ENCODE measurements around the gene NFATC2IP. TPM values are rescaled to one million over a fixed set of nuclear protein-coding genes. Genes with fewer than 3 reads are reported as not detected.

NFATC2IP gene
- total and polyA plus RNA-seq, 2 experiments from 2014 or later = 17.3 to 19.7 TPM

GRCh38 chr16:29007730-29008593 is 57.2 kb downstream of the NFATC2IP start:
- TF ChIP-seq CTCF (IDR thresholded peaks at IDR 0.05; ENCODE audit: poor library complexity) = no peak
- no peak for TF ChIP-seq EZH2 (IDR thresholded peaks at IDR 0.05; ENCODE audit: borderline replicate concordance)
- TF ChIP-seq EZH2phosphoT487 (IDR thresholded peaks at IDR 0.05; ENCODE audit: low read depth, severe bottlenecking, unreplicated experiment) = no peak
- no peaks in the 10 kb centered on the region for H3K79me2 ChIP-seq
- 82% methylated on average over 10 of the region's 10 CpGs for WGBS (ENCODE audit: low lambda C conversion rate, missing lambda C conversion rate)
- no peak overlapping the region for H3K4me3 ChIP-seq
- no peak for DNase-seq (ENCODE audit: low spot score)
- no peaks in the 10 kb centered on the region for H4K20me1 ChIP-seq (ENCODE audit: insufficient read depth, poor library complexity, severe bottlenecking)
- H3K9me2 ChIP-seq (replicated peaks; ENCODE audit: insufficient read depth) = no peaks in the 10 kb centered on the region
- H3K4me2 ChIP-seq = no peak overlapping the region
- no peaks in the 10 kb centered on the region for H3K36me3 ChIP-seq (replicated peaks; ENCODE audit: insufficient read depth, low read depth)
- no peaks in the 10 kb centered on the region for H3K4me1 ChIP-seq (ENCODE audit: insufficient read depth)
- no peaks in the 10 kb centered on the region for H3K9me3 ChIP-seq (ENCODE audit: low read depth)
- H3K27ac ChIP-seq = no peak overlapping the region
- H3K27me3 ChIP-seq = no peaks in the 10 kb centered on the region
- H2AFZ ChIP-seq = no peak overlapping the region

GRCh38 chr16:29009050-29009837 is 58.5 kb downstream of the NFATC2IP start:
- no peak overlapping the region for H3K4me3 ChIP-seq
- H3K27me3 ChIP-seq = no peaks in the 10 kb centered on the region
- H3K36me3 ChIP-seq (replicated peaks; ENCODE audit: insufficient read depth, low read depth) = no peaks in the 10 kb centered on the region
- no peaks in the 10 kb centered on the region for H3K79me2 ChIP-seq
- no peak overlapping the region for H3K4me2 ChIP-seq
- H3K4me1 ChIP-seq (ENCODE audit: insufficient read depth) = no peaks in the 10 kb centered on the region
- H4K20me1 ChIP-seq (ENCODE audit: insufficient read depth, poor library complexity, severe bottlenecking) = no peaks in the 10 kb centered on the region
- H2AFZ ChIP-seq = no peak overlapping the region
- no peak overlapping the region for H3K27ac ChIP-seq
- H3K9me3 ChIP-seq (ENCODE audit: low read depth) = no peaks in the 10 kb centered on the region
- no peak for DNase-seq (ENCODE audit: low spot score)
- no peak for TF ChIP-seq CTCF (IDR thresholded peaks at IDR 0.05; ENCODE audit: poor library complexity)
- TF ChIP-seq EZH2phosphoT487 (IDR thresholded peaks at IDR 0.05; ENCODE audit: low read depth, severe bottlenecking, unreplicated experiment) = no peak
- TF ChIP-seq EZH2 (IDR thresholded peaks at IDR 0.05; ENCODE audit: borderline replicate concordance) = no peak
- H3K9me2 ChIP-seq (replicated peaks; ENCODE audit: insufficient read depth) = no peaks in the 10 kb centered on the region
- WGBS (ENCODE audit: low lambda C conversion rate, missing lambda C conversion rate) = 96% methylated on average over 13 of the region's 14 CpGs

GRCh38 chr16:29009838-29010166 is 59.1 kb downstream of the NFATC2IP start:
- no peak overlapping the region for H2AFZ ChIP-seq
- H3K27me3 ChIP-seq = no peaks in the 10 kb centered on the region
- no peak overlapping the region for H3K4me2 ChIP-seq
- TF ChIP-seq EZH2phosphoT487 (IDR thresholded peaks at IDR 0.05; ENCODE audit: low read depth, severe bottlenecking, unreplicated experiment) (no peak), CTCF (IDR thresholded peaks at IDR 0.05; ENCODE audit: poor library complexity) (no peak), EZH2 (IDR thresholded peaks at IDR 0.05; ENCODE audit: borderline replicate concordance) (no peak)
- H3K79me2 ChIP-seq = no peaks in the 10 kb centered on the region
- DNase-seq (ENCODE audit: low spot score) = no peak
- H3K9me2 ChIP-seq (replicated peaks; ENCODE audit: insufficient read depth) = no peaks in the 10 kb centered on the region
- no peaks in the 10 kb centered on the region for H4K20me1 ChIP-seq (ENCODE audit: insufficient read depth, poor library complexity, severe bottlenecking)
- H3K9me3 ChIP-seq (ENCODE audit: low read depth) = no peaks in the 10 kb centered on the region
- no peaks in the 10 kb centered on the region for H3K4me1 ChIP-seq (ENCODE audit: insufficient read depth)
- WGBS (ENCODE audit: low lambda C conversion rate, missing lambda C conversion rate) = 88% methylated on average over 2 of the region's 2 CpGs
- H3K4me3 ChIP-seq = no peak overlapping the region
- H3K27ac ChIP-seq = no peak overlapping the region
- H3K36me3 ChIP-seq (replicated peaks; ENCODE audit: insufficient read depth, low read depth) = no peaks in the 10 kb centered on the region

Data from hepatocyte (in vitro differentiated cells).